Measurements from ENCODE around the gene RIMS4. TPM values are rescaled to one million over a fixed set of nuclear protein-coding genes. Genes with fewer than 3 reads are reported as not detected.

RIMS4 gene
- polyA plus RNA-seq: not detected

DNA sequence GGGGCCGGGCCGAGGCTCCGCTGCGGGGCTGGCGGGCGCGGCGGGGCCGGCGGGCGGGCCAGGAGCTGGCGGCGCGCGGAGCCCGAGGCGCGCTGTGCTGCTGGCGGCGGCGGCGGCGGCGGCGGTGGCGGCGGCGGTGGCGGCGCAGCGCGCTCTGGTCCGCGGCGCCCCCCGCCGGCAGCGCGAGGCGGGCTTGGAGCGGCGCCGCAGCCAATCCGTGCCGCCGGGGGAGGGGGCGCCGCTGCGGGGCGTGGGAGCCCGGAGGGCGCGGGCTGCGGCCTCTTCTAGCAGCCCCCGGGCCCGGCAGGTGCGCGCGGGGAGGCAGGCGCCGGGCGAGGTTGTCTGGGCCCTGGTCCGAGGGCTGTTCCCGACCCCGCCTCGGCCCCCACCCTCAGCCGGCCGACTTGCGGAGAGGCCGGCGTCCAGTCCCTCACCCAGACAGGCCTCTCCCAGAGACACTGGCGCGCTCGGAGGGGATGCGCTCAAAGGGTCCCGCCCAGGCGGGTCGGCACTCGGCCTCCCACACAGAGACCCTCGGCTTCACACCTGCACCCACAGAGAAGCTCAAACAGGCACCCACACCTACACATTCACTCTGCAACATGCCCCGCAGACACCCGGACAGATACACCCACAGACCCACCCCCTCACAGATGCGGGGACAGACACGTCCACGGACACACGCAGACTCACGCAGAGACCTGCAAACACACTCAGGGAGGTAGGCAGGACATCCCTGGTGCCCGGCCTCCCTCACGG lies at the start of gene RIMS4:
Gene RIMS4, minus strand, starts transcription at position 156 of the 759 bp plus-strand sequence. CDS start 275 bp downstream, outside the sequence.
- Mint-ChIP-seq H3K27ac (peak within 1 kb of the TSS in 1 of 3 donors; percentile 16), H3K4me3 (peak within 1 kb of the TSS in 3 of 4 donors; percentile 35 to 78 (median 76)), H3K27me3 (peaks cover 57% of the 10 kb centered on the region), H3K9me3 (peaks cover 0 to 4% (median 0%) of the 10 kb centered on the region in 3 donors), H3K4me1 (peaks cover 0 to 4% (median 3%) of the 10 kb centered on the region in 3 donors), H3K36me3 (peaks cover 2% of the 10 kb centered on the region)

DNA sequence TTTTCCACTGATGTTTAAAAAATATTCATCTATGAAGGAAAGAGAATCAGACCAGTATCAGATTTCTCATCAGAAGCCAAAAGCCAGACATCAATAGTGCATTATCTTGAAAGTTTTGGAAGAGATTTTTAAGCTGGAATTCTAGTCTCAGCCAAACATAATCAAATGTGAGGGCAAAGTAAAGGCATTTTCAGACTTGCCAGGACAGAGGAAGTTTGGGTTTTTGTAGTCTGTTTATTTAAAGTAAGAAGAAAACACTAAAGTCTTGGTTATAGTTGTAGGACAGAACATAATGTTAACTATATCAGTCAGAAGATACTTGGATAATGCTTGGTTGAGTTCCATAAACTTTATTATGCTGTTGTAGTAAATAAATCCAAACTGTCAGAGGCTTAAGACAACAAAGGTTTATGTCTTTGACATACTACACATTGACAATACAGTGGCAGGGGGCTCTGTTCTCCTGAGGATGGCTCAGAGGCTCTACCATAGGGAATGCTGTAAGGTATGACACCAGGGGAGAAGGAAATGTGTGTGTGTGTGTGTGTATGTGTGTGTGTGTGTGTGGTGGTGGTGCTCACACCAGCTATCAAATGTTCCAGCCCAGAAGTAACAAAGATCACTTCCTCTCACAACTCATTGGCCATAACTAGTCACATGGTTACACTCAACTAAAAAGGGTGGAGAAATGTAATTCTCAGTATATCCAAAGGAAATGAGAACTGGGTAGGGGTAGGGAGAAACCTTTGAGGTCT lies 48.4 kb upstream of the RIMS4 start:
- H3K27me3 Mint-ChIP-seq: peaks cover 2% of the 10 kb centered on the region
- H3K27ac Mint-ChIP-seq: no peak overlapping the region
- H3K36me3 Mint-ChIP-seq: peaks cover 1% of the 10 kb centered on the region
- H3K4me3 Mint-ChIP-seq: no peak overlapping the region
- peaks cover 2 to 6% (median 5%) of the 10 kb centered on the region in 3 donors for H3K4me1 Mint-ChIP-seq
- H3K9me3 Mint-ChIP-seq: peaks cover 0 to 9% (median 5%) of the 10 kb centered on the region in 3 donors

DNA sequence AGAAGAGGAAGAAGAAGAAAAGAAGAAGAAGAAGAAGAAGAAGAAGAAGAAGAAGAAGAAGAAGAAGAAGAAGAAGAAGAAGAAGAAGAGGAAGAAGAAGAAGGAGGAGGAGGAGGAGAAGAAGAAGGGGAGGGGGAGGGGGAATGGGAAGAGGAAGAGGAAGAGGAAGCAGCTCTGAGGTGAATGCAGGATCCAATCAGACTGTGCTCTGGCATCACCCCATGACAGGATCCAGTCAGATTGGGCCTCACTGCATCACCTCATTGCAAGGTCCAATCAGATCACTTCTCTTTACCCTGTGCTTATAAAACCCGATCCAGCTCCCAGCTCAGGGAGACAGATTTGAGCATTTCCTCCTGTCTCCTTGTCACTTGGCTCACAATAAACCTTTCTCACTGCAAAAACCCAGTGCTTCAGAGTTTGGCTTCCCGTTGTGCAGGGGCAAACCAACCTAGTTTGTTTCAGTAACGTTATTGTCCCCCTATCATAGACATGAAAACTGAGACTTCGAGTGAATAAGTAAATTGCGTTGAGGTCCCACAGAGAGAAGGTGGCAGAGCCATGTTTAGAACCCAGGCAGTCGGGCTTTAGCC lies 46.6 kb upstream of the RIMS4 start:
- Mint-ChIP-seq H3K27ac (no peak overlapping the region), H3K4me3 (no peak overlapping the region), H3K9me3 (peaks cover 0 to 9% (median 5%) of the 10 kb centered on the region in 3 donors), H3K36me3 (peaks cover 3% of the 10 kb centered on the region), H3K4me1 (peaks cover 2 to 6% (median 5%) of the 10 kb centered on the region in 3 donors), H3K27me3 (peaks cover 6% of the 10 kb centered on the region)

DNA sequence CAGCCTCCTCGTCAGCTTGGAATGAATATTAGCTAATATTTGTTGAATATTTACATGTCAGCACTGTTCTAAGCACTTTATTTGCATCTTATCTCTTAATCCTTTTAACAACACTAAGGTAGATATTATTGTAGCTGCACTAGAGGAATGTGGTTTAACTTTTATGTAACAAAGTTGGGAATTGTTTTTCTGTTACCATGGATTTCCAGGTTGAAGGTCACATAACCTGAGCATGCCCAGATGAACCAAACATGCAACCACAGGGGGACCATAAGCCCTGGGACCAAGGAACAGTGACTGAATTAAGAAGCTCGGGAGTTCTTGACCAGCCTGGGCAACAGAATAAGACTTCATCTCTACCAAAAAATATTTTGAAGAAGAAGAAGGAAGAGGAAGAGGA lies 46.1 kb upstream of the RIMS4 start:
- H3K27me3 Mint-ChIP-seq: peaks cover 6% of the 10 kb centered on the region
- peaks cover 0 to 9% (median 5%) of the 10 kb centered on the region in 3 donors for H3K9me3 Mint-ChIP-seq
- no peak overlapping the region for H3K4me3 Mint-ChIP-seq
- no peak overlapping the region for H3K27ac Mint-ChIP-seq
- H3K36me3 Mint-ChIP-seq: peaks cover 3% of the 10 kb centered on the region
- peaks cover 2 to 6% (median 5%) of the 10 kb centered on the region in 3 donors for H3K4me1 Mint-ChIP-seq

DNA sequence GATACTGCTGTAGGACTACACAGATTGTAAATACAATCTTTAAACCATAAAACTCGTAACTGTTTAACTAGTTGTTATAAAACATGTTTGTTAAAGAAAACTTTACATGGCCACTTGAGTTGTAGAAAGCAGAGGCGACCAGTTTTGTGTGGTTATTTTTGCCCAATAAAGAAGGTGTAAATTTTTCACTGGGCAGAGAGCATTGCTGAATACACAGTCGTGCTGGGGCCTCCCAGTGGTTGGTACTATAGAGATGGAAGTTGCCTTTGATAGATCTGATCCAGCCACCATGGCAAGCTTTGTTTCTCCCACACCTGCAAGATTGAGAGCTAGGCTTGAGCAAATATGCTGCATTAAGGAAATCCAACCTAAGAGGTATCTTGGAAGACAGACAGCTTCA lies 41.2 kb upstream of the RIMS4 start:
- H3K36me3 Mint-ChIP-seq: peaks cover 5% of the 10 kb centered on the region
- H3K4me1 Mint-ChIP-seq: peaks cover 2 to 6% (median 2%) of the 10 kb centered on the region in 3 donors
- peaks cover 6% of the 10 kb centered on the region for H3K27me3 Mint-ChIP-seq
- peaks cover 0 to 2% (median under 1%) of the 10 kb centered on the region in 3 donors for H3K9me3 Mint-ChIP-seq
- H3K4me3 Mint-ChIP-seq: no peak overlapping the region
- H3K27ac Mint-ChIP-seq: no peak overlapping the region

DNA sequence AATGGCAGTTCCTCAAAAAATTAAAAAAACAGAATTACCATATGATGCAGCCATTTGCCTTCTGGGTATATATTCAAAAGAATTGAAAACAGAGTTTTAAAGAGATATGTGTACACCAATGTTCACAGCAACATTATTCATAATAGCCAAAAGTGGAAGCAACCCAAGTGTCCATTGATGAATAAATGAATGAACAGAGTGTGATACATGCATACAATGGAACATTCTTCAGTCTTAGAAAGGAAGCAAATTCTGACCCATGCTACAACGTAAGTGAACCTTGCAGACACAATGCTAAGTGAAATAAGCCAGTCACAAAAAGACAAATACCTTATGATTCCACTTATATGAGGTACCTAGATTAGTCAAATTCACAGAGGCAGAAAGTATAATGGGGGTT lies 40.5 kb upstream of the RIMS4 start:
- H3K9me3 Mint-ChIP-seq: peaks cover 0 to 2% (median 0%) of the 10 kb centered on the region in 3 donors
- H3K36me3 Mint-ChIP-seq: peaks cover 5% of the 10 kb centered on the region
- no peak overlapping the region for H3K27ac Mint-ChIP-seq
- peaks cover 0 to 6% (median 0%) of the 10 kb centered on the region in 3 donors for H3K4me1 Mint-ChIP-seq
- H3K4me3 Mint-ChIP-seq: no peak overlapping the region
- peaks cover 6% of the 10 kb centered on the region for H3K27me3 Mint-ChIP-seq

GRCh38 chr20:44850272-44850671 lies 39.9 kb upstream of the RIMS4 start:
- H3K27me3 Mint-ChIP-seq: peaks cover 6% of the 10 kb centered on the region
- peaks cover 0 to 2% (median 0%) of the 10 kb centered on the region in 3 donors for H3K9me3 Mint-ChIP-seq
- H3K36me3 Mint-ChIP-seq: peaks cover 5% of the 10 kb centered on the region
- no peak overlapping the region for H3K27ac Mint-ChIP-seq
- H3K4me1 Mint-ChIP-seq: peaks cover 0 to 4% (median 0%) of the 10 kb centered on the region in 3 donors
- no peak overlapping the region for H3K4me3 Mint-ChIP-seq

DNA sequence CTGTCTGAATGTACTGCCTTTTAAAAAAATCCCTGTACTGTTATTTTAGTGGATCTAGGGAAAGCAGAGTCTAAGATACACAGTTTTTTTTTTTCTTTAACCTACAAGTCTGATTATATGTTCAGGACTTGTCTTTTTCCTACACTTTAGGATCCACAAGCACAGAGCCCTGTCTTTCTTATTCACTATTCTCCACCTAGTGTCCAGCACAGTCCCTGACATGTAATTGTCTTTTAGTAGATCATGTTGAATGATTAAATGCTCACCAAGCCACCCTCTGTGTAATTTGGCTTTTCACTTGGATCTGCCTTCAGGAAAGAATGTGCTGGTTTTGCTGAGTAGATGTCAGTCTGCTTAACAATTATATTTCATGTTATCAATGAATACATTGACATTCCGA lies 39.4 kb upstream of the RIMS4 start:
- H3K36me3 Mint-ChIP-seq: peaks cover 5% of the 10 kb centered on the region
- peaks cover 0 to 2% (median 2%) of the 10 kb centered on the region in 3 donors for H3K9me3 Mint-ChIP-seq
- H3K27ac Mint-ChIP-seq: no peak overlapping the region
- no peaks in the 10 kb centered on the region for H3K4me1 Mint-ChIP-seq
- H3K27me3 Mint-ChIP-seq: peaks cover 8% of the 10 kb centered on the region
- no peak overlapping the region for H3K4me3 Mint-ChIP-seq

DNA sequence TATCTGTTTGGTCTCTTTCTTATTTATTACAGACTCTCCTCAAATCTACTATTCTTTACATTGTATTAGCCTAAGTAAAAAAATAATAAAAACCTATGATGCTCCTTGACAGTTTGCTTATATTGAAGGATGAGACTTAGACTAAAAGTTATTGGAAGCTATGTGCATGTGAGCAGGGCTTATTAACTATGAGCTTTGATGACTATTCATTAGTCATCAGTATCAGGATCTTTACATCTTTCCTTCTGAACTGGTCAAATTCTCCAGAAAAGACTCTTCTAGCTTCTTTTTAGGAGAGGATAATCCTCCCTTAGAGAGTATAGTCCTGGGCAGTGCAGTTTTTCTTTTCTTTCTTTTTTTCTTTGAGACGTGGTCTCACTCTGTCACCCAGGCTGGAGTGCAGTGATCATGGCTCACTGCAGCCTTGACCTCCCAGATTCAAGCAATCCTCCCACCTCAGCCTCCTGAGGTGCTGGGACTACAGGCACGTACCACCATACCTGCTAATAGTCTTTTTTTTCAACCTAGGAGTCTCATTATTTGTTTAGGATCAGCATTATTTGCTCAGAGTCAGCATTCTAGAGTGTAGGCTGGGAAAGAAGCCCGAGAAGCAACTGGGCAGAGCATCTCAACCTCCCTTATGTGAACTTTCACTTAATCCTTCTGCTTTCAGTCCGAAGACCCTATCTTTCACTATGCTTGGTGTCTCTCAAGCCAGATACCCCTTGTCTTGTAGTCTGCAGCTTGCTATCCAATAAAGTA lies 38.1 kb upstream of the RIMS4 start:
- H3K27me3 Mint-ChIP-seq: peaks cover 9% of the 10 kb centered on the region
- H3K36me3 Mint-ChIP-seq: peaks cover 3% of the 10 kb centered on the region
- H3K9me3 Mint-ChIP-seq: peaks cover 0 to 2% (median 2%) of the 10 kb centered on the region in 3 donors
- no peak overlapping the region for H3K4me3 Mint-ChIP-seq
- no peaks in the 10 kb centered on the region for H3K4me1 Mint-ChIP-seq
- H3K27ac Mint-ChIP-seq: no peak overlapping the region

- Mint-ChIP-seq H3K27me3 (peaks cover 15% of the 10 kb centered on the region), H3K9me3 (peaks cover 2 to 5% (median 2%) of the 10 kb centered on the region in 3 donors)
Observed at GRCh38 chr20:44843876-44844275, 33.5 kb upstream of the RIMS4 start.

DNA sequence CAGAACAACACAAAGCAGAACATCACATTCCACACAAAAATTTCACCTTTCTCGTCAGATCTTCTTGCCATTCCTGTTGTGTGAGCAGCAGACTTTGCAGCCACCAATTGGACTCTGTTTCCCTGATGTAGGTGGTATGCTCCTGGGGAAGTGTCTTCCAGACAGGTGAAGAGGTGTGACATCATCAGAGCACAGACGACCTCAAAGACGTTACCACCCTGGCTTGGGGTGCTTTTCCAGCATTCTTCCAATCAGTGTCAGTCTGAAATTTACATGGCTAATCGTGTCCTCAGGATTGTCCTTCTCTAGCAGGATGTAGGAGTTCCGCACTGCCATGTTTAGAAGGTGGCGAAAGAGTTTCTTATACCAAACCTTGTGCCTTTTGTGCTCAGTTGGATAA lies 31.6 kb upstream of the RIMS4 start:
- peaks cover 3% of the 10 kb centered on the region for H3K36me3 Mint-ChIP-seq
- H3K27ac Mint-ChIP-seq: no peak overlapping the region
- no peaks in the 10 kb centered on the region for H3K4me1 Mint-ChIP-seq
- peaks cover 2 to 5% (median 3%) of the 10 kb centered on the region in 3 donors for H3K9me3 Mint-ChIP-seq
- peaks cover 15% of the 10 kb centered on the region for H3K27me3 Mint-ChIP-seq
- no peak overlapping the region for H3K4me3 Mint-ChIP-seq

More at GRCh38 chr20:44843876-44844275, 33.5 kb upstream of the RIMS4 start:
- H3K36me3 Mint-ChIP-seq: peaks cover 3% of the 10 kb centered on the region
- H3K4me1 Mint-ChIP-seq: no peaks in the 10 kb centered on the region
- no peak overlapping the region for H3K27ac Mint-ChIP-seq
- H3K4me3 Mint-ChIP-seq: no peak overlapping the region

- Mint-ChIP-seq H3K9me3 (peaks cover 0 to 5% (median 3%) of the 10 kb centered on the region in 3 donors), H3K27me3 (peaks cover 15% of the 10 kb centered on the region), H3K27ac (no peak overlapping the region)
Observed at GRCh38 chr20:44840826-44841225, 30.5 kb upstream of the RIMS4 start.

GRCh38 chr20:44839481-44839880 lies 29.1 kb upstream of the RIMS4 start:
- peaks cover 0 to 5% (median 2%) of the 10 kb centered on the region in 3 donors for H3K9me3 Mint-ChIP-seq
- peaks cover 14% of the 10 kb centered on the region for H3K27me3 Mint-ChIP-seq
- H3K36me3 Mint-ChIP-seq: peaks cover 3% of the 10 kb centered on the region
- H3K4me3 Mint-ChIP-seq: no peak overlapping the region
- H3K27ac Mint-ChIP-seq: no peak overlapping the region
- no peaks in the 10 kb centered on the region for H3K4me1 Mint-ChIP-seq

More at GRCh38 chr20:44840826-44841225, 30.5 kb upstream of the RIMS4 start:
- Mint-ChIP-seq H3K4me1 (no peaks in the 10 kb centered on the region), H3K4me3 (no peak overlapping the region), H3K36me3 (peaks cover 3% of the 10 kb centered on the region)

- no peak overlapping the region for H3K27ac Mint-ChIP-seq
- H3K27me3 Mint-ChIP-seq: peaks cover 12% of the 10 kb centered on the region
- no peaks in the 10 kb centered on the region for H3K4me1 Mint-ChIP-seq
- H3K9me3 Mint-ChIP-seq: peaks cover 0 to 5% (median 2%) of the 10 kb centered on the region in 3 donors
- peaks cover 3% of the 10 kb centered on the region for H3K36me3 Mint-ChIP-seq
- H3K4me3 Mint-ChIP-seq: no peak overlapping the region
Observed at GRCh38 chr20:44838521-44838920, 28.2 kb upstream of the RIMS4 start.
